Heart left ventricle (tissue), 16 donors: ENCODE data around the gene MAPK4. TPM values are rescaled to one million over a fixed set of nuclear protein-coding genes. Genes with fewer than 3 reads are reported as not detected.
"Not testable (repeated sequence)": the region's sequence is repeated elsewhere in the genome, so short reads cannot be mapped to it uniquely, and the experiment has no call there.

Source experiments
- ATAC-seq, 4 donors: fragments of 200-7000 bp; cut with Tn5 transposase; one replicate each; pipeline ENCODE4 v1.9.1; 2020 to 2022; ENCODE audit warnings: moderate library complexity in 4 of 4, mild to moderate bottlenecking in 3 of 4, moderate number of reproducible peaks in 1 of 4
- DNase-seq, 5 donors: peaks; one replicate each; pipeline ENCODE4 v3.0.0-alpha.2; 2020
- H3K27ac ChIP-seq, 12 donors: fragments of 200-600 bp; sonication (generic) in 4 of 12; one replicate each; pipeline versions ENCODE4 v1.5.0 to v1.8.0; 2016 to 2022; ENCODE audit warnings: mild to moderate bottlenecking in 2 of 12
- H3K27me3 ChIP-seq, 9 donors: fragments of 200-600 bp; sonication (generic) in 2 of 9; one replicate each; pipeline versions ENCODE4 v1.5.1 to v1.8.0; 2016 to 2022; ENCODE audit warnings: mild to moderate bottlenecking in 3 of 9
- H3K36me3 ChIP-seq, 9 donors: fragments of 200-600 bp; sonication (generic) in 2 of 9; one replicate each; pipeline versions ENCODE4 v1.5.0 to v1.8.0; 2018 to 2022; ENCODE audit warnings: mild to moderate bottlenecking in 2 of 9
- H3K4me1 ChIP-seq, 12 donors: fragments of 200-600 bp; sonication (generic) in 4 of 12; one replicate each; pipeline versions ENCODE4 v1.5.0 to v1.8.0; 2016 to 2022; ENCODE audit warnings: mild to moderate bottlenecking in 3 of 12
- H3K4me3 ChIP-seq, 12 donors: fragments of 200-600 bp; sonication (generic) in 4 of 12; one replicate each; pipeline versions ENCODE4 v1.5.0 to v1.8.0; 2017 to 2022; ENCODE audit warnings: mild to moderate bottlenecking in 9 of 12, moderate library complexity in 4 of 12
- H3K9me3 ChIP-seq, 12 donors: fragments of 200-600 bp; sonication (generic) in 4 of 12; one replicate each; pipeline versions ENCODE4 v1.5.0 to v1.8.0; 2016 to 2022; ENCODE audit warnings: mild to moderate bottlenecking in 1 of 12
- CTCF ChIP-seq, 12 donors: fragments of 200-600 bp; sonication (generic) in 4 of 12; IDR thresholded peaks; one replicate each; pipeline versions ENCODE4 v1.5.0 to v1.8.0; 2018 to 2022; ENCODE audit warnings: antibody characterized with exemption in 12 of 12, mild to moderate bottlenecking in 5 of 12
- POLR2A ChIP-seq, 2 donors: fragments of 450-650 bp; IDR thresholded peaks; one replicate each; pipeline ENCODE4 v1.6.1; 2017; ENCODE audit warnings: antibody characterized with exemption in 2 of 2, mild to moderate bottlenecking in 2 of 2, moderate library complexity in 2 of 2
- WGBS, 4 donors: extraction: QIAGEN DNeasy Blood & Tissue Kit in 2 of 4; methylation state at CpG; one replicate each; pipeline versions ENCODE4 v1.1.5 to v1.1.7; 2013 to 2018; 5-methylcytosine and 5-hydroxymethylcytosine counted together
- intact Hi-C, 10 donors: fragments of 100-400 bp; cut with DNase I; formaldehyde crosslinking; loops; one replicate each; pipeline versions ENCODE4 v1.11.1 to v1.14.2; 2022
- polyA plus RNA-seq, 2 donors: library from polyadenylated mRNA; stranded (reverse); fragments of 200-250 nt; gene quantifications; one replicate each; pipeline ENCODE4 v1.2.3, GENCODE V29; 2013
- total RNA-seq, 9 donors: library from RNA; depleted of rRNA in 2 of 9; stranded (reverse); fragments of >200 nt in 2 of 9; fragmentation: NEBNext Ultra II Directional in 3 of 9; extraction: Animal tissue kit (Norgen Biotek cat#: 25700) in 3 of 9; gene quantifications; one replicate each; pipeline versions ENCODE4 v1.1.0 to v1.2.4, GENCODE V29; 2016 to 2023
- donor health status: ischemic (EF 13 %, LVEDD 7.1; RV severe dilation, severe dysfunction).
- donor health status: healthy with polysubstance abuse.
- donor health status: DM: no; HTN: yes; CAD: no.
- donor health status: DM: no; HTN: no; CAD: no.
- donor health status: ischemic (EF 25% LVEDD 6.9; RV normal size, moderate dysfunction).
- donor health status: ischemic (EF 25% LVEDD 5.7; RV mildly dilated, moderate dysfunction).
- donor health status: healthy.
- donor health status: DM: yes; HTN: yes; CAD: no.
- donor health status: ischemic (EF 35%, LVEDD 5.7; RV mildly dilated, moderate dysfunction).
- donor health status: nonischemic (EF 11% LVEDD 7.7; RV severe dilation, severe dysfunction).
- donor health status: DM: yes; HTN: yes; CAD: no.
- donor health status: PGD.
- donor health status: ischemic (EF 29% LVEDD 5.4; RV normal size, mild dysfunction).
- donor health status: nonischemic (EF 23%, LVEDD 6.1; RV moderate dilation, normal function).

Gene MAPK4
- total and polyA plus RNA-seq, 11 donors = 8.5 to 169 (median 30.1) TPM

GRCh38 chr18:50775726-50776125 is 215.8 kb downstream of the MAPK4 start:
- no peak overlapping the region for H3K27ac ChIP-seq
- peaks cover 0 to 6% (median 0%) of the 10 kb centered on the region in 12 donors for H3K9me3 ChIP-seq
- H3K4me3 ChIP-seq = no peak overlapping the region
- intact Hi-C loops = no loop called here
- H3K4me1 ChIP-seq = no peaks in the 10 kb centered on the region
- no peaks in the 10 kb centered on the region for H3K36me3 ChIP-seq
- WGBS, 4 donors = 90 to 93% (median 92%) methylated on average over 14 of the region's 14 CpGs
- TF ChIP-seq CTCF (IDR thresholded peaks at IDR 0.05) = no peak
- no peak for TF ChIP-seq POLR2A (IDR thresholded peaks at IDR 0.05)
- no peaks in the 10 kb centered on the region for H3K27me3 ChIP-seq
- DNase-seq (no peak), ATAC-seq (no peak)

GRCh38 chr18:50776383-50776782 is 216.5 kb downstream of the MAPK4 start:
- H3K27ac ChIP-seq = no peak overlapping the region
- H3K4me3 ChIP-seq = no peak overlapping the region
- no peaks in the 10 kb centered on the region for H3K36me3 ChIP-seq
- peaks cover 0 to 5% (median 0%) of the 10 kb centered on the region in 12 donors for H3K9me3 ChIP-seq
- ATAC-seq (no peak), DNase-seq (no peak)
- H3K27me3 ChIP-seq = no peaks in the 10 kb centered on the region
- no peaks in the 10 kb centered on the region for H3K4me1 ChIP-seq
- intact Hi-C loops = no loop called here
- 75 to 82% (median 77%) methylated on average over 4 of the region's 4 CpGs for WGBS, 4 donors
- TF ChIP-seq CTCF (IDR thresholded peaks at IDR 0.05) = no peak
- no peak for TF ChIP-seq POLR2A (IDR thresholded peaks at IDR 0.05)

- WGBS, 4 donors = 72 to 83% (median 82%) methylated on average over 3 of the region's 3 CpGs
- H3K36me3 ChIP-seq, H3K4me3 ChIP-seq, DNase-seq, H3K27me3 ChIP-seq, H3K27ac ChIP-seq, ATAC-seq, H3K9me3 ChIP-seq, intact Hi-C loops, H3K4me1 ChIP-seq: not testable (repeated sequence)
These were observed 219.1 kb downstream of the MAPK4 start for GRCh38 chr18:50779021-50779420.

Other genes with a start within 250 kb of the MAPK4 start
- gene SKA1, start 185.0 kb upstream of the MAPK4 start, total RNA-seq = 1 to 10 TPM in 1 of 9 donors, under 1 TPM in 5, not detected in 3; 0.16 to 4.4 (median 0.38) TPM
- under 1 TPM; 0.11 to 0.35 TPM for gene SKA1, start 185.0 kb upstream of the MAPK4 start, polyA plus RNA-seq